Parathyroid adenoma (tissue), 2 donors: ENCODE results near the gene MYO1D.

Source experiments
- H2AFZ ChIP-seq: fragments of 300-600 bp; sonication (generic); one replicate; pipeline ENCODE4 v1.7.0; 2017; ENCODE audit warnings: antibody characterized with exemption, mild to moderate bottlenecking
- H3K27ac ChIP-seq: fragments of 300-600 bp; sonication (generic); one replicate; pipeline ENCODE4 v1.7.0; 2017
- H3K27me3 ChIP-seq: fragments of 300-600 bp; sonication (generic); one replicate; pipeline ENCODE4 v1.7.0; 2017; ENCODE audit warnings: low read length; ENCODE audit not compliant: control insufficient read depth, insufficient read depth
- H3K36me3 ChIP-seq: fragments of 300-600 bp; sonication (generic); one replicate; pipeline ENCODE4 v1.7.0; 2017; ENCODE audit warnings: low read length; ENCODE audit not compliant: control insufficient read depth, insufficient read depth
- H3K4me1 ChIP-seq: fragments of 300-600 bp; sonication (generic); one replicate; pipeline ENCODE4 v1.7.0; 2017; ENCODE audit warnings: control low read depth
- H3K4me2 ChIP-seq: fragments of 300-600 bp; sonication (generic); one replicate; pipeline ENCODE4 v1.7.0; 2017; ENCODE audit warnings: low read length
- H3K4me3 ChIP-seq: fragments of 300-600 bp; sonication (generic); one replicate; pipeline ENCODE4 v1.7.0; 2017; ENCODE audit warnings: low read depth, low read length
- H3K79me2 ChIP-seq: fragments of 300-600 bp; sonication (generic); one replicate; pipeline ENCODE4 v1.7.0; 2017; ENCODE audit warnings: control low read depth
- H3K9ac ChIP-seq: fragments of 300-600 bp; sonication (generic); one replicate; pipeline ENCODE4 v1.7.0; 2017; ENCODE audit warnings: mild to moderate bottlenecking
- H3K9me3 ChIP-seq: fragments of 300-600 bp; sonication (generic); one replicate; pipeline ENCODE4 v1.7.0; 2017; ENCODE audit warnings: low read length; ENCODE audit not compliant: control insufficient read depth
- CTCF ChIP-seq: fragments of 300-600 bp; sonication (generic); IDR thresholded peaks from one replicate; pipeline ENCODE4 v1.7.0; 2017; ENCODE audit warnings: antibody characterized with exemption, mild to moderate bottlenecking
- donor health status: primary hyperparathyroidism.

Gene MYO1D

GRCh38 chr17:32861981-32862380 is 14.9 kb downstream of the MYO1D start:
- no peaks in the 10 kb centered on the region for H3K9me3 ChIP-seq
- no peak overlapping the region for H3K9ac ChIP-seq
- no peaks in the 10 kb centered on the region for H3K4me1 ChIP-seq
- no peak overlapping the region for H2AFZ ChIP-seq
- no peaks in the 10 kb centered on the region for H3K27me3 ChIP-seq
- TF ChIP-seq CTCF, result no peak
- peaks cover 41% of the 10 kb centered on the region for H3K79me2 ChIP-seq
- H3K36me3 ChIP-seq, result no peaks in the 10 kb centered on the region
- H3K4me2 ChIP-seq, result no peak overlapping the region
- no peak overlapping the region for H3K4me3 ChIP-seq
- no peak overlapping the region for H3K27ac ChIP-seq

GRCh38 chr17:32859857-32860525 is 16.9 kb downstream of the MYO1D start:
- no peak for TF ChIP-seq CTCF
- no peak overlapping the region for H3K4me2 ChIP-seq
- H3K9ac ChIP-seq, result no peak overlapping the region
- H3K4me1 ChIP-seq, result no peaks in the 10 kb centered on the region
- H3K27me3 ChIP-seq, result no peaks in the 10 kb centered on the region
- no peaks in the 10 kb centered on the region for H3K36me3 ChIP-seq
- H3K9me3 ChIP-seq, result no peaks in the 10 kb centered on the region
- peaks cover 29% of the 10 kb centered on the region for H3K79me2 ChIP-seq
- H3K27ac ChIP-seq, result no peak overlapping the region
- H3K4me3 ChIP-seq, result no peak overlapping the region
- no peak overlapping the region for H2AFZ ChIP-seq

GRCh38 chr17:32855620-32856019 is 21.3 kb downstream of the MYO1D start:
- no peak overlapping the region for H3K4me2 ChIP-seq
- H3K27ac ChIP-seq, result no peak overlapping the region
- no peak overlapping the region for H2AFZ ChIP-seq
- no peak for TF ChIP-seq CTCF
- H3K36me3 ChIP-seq, result no peaks in the 10 kb centered on the region
- no peaks in the 10 kb centered on the region for H3K9me3 ChIP-seq
- peaks cover 17% of the 10 kb centered on the region for H3K79me2 ChIP-seq
- H3K4me3 ChIP-seq, result no peak overlapping the region
- no peaks in the 10 kb centered on the region for H3K27me3 ChIP-seq
- H3K4me1 ChIP-seq, result no peaks in the 10 kb centered on the region
- H3K9ac ChIP-seq, result no peak overlapping the region

- no peak for TF ChIP-seq CTCF
- Histone ChIP-seq H2AFZ (no peak overlapping the region), H3K79me2 (peaks cover 17% of the 10 kb centered on the region), H3K27ac (no peak overlapping the region), H3K9me3 (no peaks in the 10 kb centered on the region), H3K9ac (no peak overlapping the region), H3K4me2 (no peak overlapping the region), H3K36me3 (no peaks in the 10 kb centered on the region), H3K27me3 (no peaks in the 10 kb centered on the region), H3K4me1 (no peaks in the 10 kb centered on the region), H3K4me3 (no peak overlapping the region)
Observed at GRCh38 chr17:32854832-32855389, 22.0 kb downstream of the MYO1D start.

- Histone ChIP-seq H3K9ac (no peak overlapping the region), H3K27me3 (no peaks in the 10 kb centered on the region), H3K27ac (no peak overlapping the region), H3K36me3 (no peaks in the 10 kb centered on the region), H3K9me3 (no peaks in the 10 kb centered on the region), H3K79me2 (peaks cover 14% of the 10 kb centered on the region), H3K4me3 (no peak overlapping the region), H3K4me1 (no peaks in the 10 kb centered on the region), H3K4me2 (no peak overlapping the region), H2AFZ (no peak overlapping the region)
- no peak for TF ChIP-seq CTCF
Observed at GRCh38 chr17:32854207-32854606, 22.7 kb downstream of the MYO1D start.
